ENCODE results near the gene AARS2.

DNA sequence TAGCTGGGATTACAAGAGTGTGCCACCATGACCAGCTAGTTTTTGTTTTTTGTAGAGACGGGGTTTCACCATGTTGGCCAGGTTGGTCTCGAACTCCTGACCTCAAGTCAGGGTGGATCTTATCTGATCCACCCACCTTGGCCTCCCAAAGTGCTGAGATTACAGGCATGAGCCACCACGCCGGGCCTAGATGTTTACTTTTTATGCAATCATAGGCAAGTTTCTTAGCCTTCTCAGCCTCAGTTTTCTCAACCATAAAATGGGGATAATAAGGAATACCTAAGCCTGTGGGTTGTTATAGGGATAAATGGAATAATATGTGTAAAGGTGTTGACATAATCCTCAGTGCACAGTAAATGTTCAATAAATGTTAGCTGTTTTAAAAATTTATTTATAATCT lies 39.1 kb upstream of the AARS2 start:
- TF ChIP-seq, protein P1, sequence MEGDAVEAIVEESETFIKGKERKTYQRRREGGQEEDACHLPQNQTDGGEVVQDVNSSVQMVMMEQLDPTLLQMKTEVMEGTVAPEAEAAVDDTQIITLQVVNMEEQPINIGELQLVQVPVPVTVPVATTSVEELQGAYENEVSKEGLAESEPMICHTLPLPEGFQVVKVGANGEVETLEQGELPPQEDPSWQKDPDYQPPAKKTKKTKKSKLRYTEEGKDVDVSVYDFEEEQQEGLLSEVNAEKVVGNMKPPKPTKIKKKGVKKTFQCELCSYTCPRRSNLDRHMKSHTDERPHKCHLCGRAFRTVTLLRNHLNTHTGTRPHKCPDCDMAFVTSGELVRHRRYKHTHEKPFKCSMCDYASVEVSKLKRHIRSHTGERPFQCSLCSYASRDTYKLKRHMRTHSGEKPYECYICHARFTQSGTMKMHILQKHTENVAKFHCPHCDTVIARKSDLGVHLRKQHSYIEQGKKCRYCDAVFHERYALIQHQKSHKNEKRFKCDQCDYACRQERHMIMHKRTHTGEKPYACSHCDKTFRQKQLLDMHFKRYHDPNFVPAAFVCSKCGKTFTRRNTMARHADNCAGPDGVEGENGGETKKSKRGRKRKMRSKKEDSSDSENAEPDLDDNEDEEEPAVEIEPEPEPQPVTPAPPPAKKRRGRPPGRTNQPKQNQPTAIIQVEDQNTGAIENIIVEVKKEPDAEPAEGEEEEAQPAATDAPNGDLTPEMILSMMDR (IDR thresholded peaks at IDR 0.05; ENCODE audit: low read length) = no peak
- TF ChIP-seq EZH2 (IDR thresholded peaks at IDR 0.05; ENCODE audit: borderline replicate concordance, low read length) = no peak

Measured in OCI-LY1 (cell line).